ENCODE results near the gene MARK3. TPM values are rescaled to one million over a fixed set of nuclear protein-coding genes. Genes with fewer than 3 reads are reported as not detected.
A peak's percentile ranks its signal among the peaks of the same experiment; 100 is the strongest.

The MARK3 gene
- total and polyA plus RNA-seq, 2 of the 13 experiments (the other 11 are each of a cell fraction or from before 2014, with no cell fraction given) = 47.7 to 56.6 TPM

- peak; percentile 58 for TF ChIP-seq AGO2 (optimal IDR thresholded peaks at IDR 0.05; ENCODE audit: low read depth, low read length)
- TF ChIP-seq NFRKB (IDR thresholded peaks at IDR 0.05) = no peak
- no peak for TF ChIP-seq ZBTB3 (CRISPR knock-in tag; IDR thresholded peaks at IDR 0.05; ENCODE audit: borderline replicate concordance, low read depth)
- TF ChIP-seq ZNF264 (CRISPR knock-in tag; IDR thresholded peaks at IDR 0.05) = 0 out of 2 replicates have a peak, but pooled peaks have one; percentile 37
- no peak for TF ChIP-seq ZNF543 (CRISPR knock-in tag; IDR thresholded peaks at IDR 0.05)
- TF ChIP-seq SETDB1 (CRISPR knock-in tag; IDR thresholded peaks at IDR 0.05; ENCODE audit: borderline replicate concordance) = no peak
- TF ChIP-seq CTCF (CRISPR knock-in tag; IDR thresholded peaks at IDR 0.05) = peak; percentile 100
- TF ChIP-seq, protein P1, sequence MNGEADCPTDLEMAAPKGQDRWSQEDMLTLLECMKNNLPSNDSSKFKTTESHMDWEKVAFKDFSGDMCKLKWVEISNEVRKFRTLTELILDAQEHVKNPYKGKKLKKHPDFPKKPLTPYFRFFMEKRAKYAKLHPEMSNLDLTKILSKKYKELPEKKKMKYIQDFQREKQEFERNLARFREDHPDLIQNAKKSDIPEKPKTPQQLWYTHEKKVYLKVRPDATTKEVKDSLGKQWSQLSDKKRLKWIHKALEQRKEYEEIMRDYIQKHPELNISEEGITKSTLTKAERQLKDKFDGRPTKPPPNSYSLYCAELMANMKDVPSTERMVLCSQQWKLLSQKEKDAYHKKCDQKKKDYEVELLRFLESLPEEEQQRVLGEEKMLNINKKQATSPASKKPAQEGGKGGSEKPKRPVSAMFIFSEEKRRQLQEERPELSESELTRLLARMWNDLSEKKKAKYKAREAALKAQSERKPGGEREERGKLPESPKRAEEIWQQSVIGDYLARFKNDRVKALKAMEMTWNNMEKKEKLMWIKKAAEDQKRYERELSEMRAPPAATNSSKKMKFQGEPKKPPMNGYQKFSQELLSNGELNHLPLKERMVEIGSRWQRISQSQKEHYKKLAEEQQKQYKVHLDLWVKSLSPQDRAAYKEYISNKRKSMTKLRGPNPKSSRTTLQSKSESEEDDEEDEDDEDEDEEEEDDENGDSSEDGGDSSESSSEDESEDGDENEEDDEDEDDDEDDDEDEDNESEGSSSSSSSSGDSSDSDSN (CRISPR knock-in tag; IDR thresholded peaks at IDR 0.05) = 0 out of 2 replicates have a peak, but pooled peaks have one; percentile 18
- TF ChIP-seq, protein P2, sequence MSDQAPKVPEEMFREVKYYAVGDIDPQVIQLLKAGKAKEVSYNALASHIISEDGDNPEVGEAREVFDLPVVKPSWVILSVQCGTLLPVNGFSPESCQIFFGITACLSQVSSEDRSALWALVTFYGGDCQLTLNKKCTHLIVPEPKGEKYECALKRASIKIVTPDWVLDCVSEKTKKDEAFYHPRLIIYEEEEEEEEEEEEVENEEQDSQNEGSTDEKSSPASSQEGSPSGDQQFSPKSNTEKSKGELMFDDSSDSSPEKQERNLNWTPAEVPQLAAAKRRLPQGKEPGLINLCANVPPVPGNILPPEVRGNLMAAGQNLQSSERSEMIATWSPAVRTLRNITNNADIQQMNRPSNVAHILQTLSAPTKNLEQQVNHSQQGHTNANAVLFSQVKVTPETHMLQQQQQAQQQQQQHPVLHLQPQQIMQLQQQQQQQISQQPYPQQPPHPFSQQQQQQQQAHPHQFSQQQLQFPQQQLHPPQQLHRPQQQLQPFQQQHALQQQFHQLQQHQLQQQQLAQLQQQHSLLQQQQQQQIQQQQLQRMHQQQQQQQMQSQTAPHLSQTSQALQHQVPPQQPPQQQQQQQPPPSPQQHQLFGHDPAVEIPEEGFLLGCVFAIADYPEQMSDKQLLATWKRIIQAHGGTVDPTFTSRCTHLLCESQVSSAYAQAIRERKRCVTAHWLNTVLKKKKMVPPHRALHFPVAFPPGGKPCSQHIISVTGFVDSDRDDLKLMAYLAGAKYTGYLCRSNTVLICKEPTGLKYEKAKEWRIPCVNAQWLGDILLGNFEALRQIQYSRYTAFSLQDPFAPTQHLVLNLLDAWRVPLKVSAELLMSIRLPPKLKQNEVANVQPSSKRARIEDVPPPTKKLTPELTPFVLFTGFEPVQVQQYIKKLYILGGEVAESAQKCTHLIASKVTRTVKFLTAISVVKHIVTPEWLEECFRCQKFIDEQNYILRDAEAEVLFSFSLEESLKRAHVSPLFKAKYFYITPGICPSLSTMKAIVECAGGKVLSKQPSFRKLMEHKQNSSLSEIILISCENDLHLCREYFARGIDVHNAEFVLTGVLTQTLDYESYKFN (CRISPR knock-in tag; conservative IDR thresholded peaks at IDR 0.05) = no peak
- no peak for TF ChIP-seq ZNF546 (CRISPR knock-in tag; conservative IDR thresholded peaks at IDR 0.05)
- TF ChIP-seq KMT2A (CRISPR knock-in tag; IDR thresholded peaks at IDR 0.05) = no peak
- no peak for TF ChIP-seq XBP1 (CRISPR knock-in tag; IDR thresholded peaks at IDR 0.05)
- TF ChIP-seq KMT2B (CRISPR knock-in tag; IDR thresholded peaks at IDR 0.05) = no peak
- TF ChIP-seq SAFB2 (CRISPR knock-in tag; IDR thresholded peaks at IDR 0.05; ENCODE audit: borderline replicate concordance, low read depth) = no peak
- TF ChIP-seq, protein P3, sequence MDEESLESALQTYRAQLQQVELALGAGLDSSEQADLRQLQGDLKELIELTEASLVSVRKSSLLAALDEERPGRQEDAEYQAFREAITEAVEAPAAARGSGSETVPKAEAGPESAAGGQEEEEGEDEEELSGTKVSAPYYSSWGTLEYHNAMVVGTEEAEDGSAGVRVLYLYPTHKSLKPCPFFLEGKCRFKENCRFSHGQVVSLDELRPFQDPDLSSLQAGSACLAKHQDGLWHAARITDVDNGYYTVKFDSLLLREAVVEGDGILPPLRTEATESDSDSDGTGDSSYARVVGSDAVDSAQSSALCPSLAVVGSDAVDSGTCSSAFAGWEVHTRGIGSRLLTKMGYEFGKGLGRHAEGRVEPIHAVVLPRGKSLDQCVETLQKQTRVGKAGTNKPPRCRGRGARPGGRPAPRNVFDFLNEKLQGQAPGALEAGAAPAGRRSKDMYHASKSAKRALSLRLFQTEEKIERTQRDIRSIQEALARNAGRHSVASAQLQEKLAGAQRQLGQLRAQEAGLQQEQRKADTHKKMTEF (CRISPR knock-in tag; IDR thresholded peaks at IDR 0.05) = no peak
- TF ChIP-seq RXRA (CRISPR knock-in tag; IDR thresholded peaks at IDR 0.05) = no peak
- TF ChIP-seq ZNF777 (CRISPR knock-in tag; IDR thresholded peaks at IDR 0.05) = no peak
- TF ChIP-seq, protein P4, sequence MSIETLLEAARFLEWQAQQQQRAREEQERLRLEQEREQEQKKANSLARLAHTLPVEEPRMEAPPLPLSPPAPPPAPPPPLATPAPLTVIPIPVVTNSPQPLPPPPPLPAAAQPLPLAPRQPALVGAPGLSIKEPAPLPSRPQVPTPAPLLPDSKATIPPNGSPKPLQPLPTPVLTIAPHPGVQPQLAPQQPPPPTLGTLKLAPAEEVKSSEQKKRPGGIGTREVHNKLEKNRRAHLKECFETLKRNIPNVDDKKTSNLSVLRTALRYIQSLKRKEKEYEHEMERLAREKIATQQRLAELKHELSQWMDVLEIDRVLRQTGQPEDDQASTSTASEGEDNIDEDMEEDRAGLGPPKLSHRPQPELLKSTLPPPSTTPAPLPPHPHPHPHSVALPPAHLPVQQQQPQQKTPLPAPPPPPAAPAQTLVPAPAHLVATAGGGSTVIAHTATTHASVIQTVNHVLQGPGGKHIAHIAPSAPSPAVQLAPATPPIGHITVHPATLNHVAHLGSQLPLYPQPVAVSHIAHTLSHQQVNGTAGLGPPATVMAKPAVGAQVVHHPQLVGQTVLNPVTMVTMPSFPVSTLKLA (IDR thresholded peaks at IDR 0.05) = no peak
- TF ChIP-seq ZNF644 (CRISPR knock-in tag; IDR thresholded peaks at IDR 0.05; ENCODE audit: low read depth) = no peak
These were observed 161.6 kb downstream of the MARK3 start (continued) for GRCh38 chr14:103546652-103547454.
